HG03108 (cell line): Measurements from ENCODE around the gene C7.

Experiments
- ATAC-seq: cut with Tn5 transposase; IDR thresholded peaks from one replicate; pipeline ENCODE4 v1.9.1; 2021; ENCODE audit warnings: moderate library complexity; ENCODE audit not compliant: unreplicated experiment

C7 gene

DNA sequence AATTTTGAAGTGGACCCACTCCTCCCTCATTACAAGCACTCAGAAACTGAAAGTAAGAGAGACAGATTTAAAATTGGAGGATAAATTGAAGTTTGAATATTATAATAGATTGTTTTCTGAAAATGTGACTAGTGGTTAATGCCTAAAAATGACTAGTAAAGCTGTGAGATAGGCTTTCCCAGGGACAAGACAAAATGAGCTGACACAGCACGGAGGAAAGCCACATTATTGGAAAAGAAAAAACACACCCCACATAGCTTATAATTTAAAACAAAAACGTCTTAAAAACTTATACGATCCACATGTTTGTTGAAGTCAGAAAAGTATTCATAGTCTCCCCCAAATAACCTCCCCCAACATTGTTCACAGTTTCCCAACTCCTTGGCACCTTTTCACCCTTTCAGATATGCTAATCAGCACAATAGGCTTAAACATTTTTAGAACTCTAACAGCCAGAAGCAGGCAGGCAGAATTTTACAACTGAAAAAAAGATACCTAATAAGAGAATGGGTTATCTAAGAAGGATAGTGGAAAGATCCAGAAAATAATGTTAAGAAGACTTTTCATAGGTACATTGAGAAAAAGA, 6.1 kb downstream of the C7 start:
- no peak for ATAC-seq

DNA sequence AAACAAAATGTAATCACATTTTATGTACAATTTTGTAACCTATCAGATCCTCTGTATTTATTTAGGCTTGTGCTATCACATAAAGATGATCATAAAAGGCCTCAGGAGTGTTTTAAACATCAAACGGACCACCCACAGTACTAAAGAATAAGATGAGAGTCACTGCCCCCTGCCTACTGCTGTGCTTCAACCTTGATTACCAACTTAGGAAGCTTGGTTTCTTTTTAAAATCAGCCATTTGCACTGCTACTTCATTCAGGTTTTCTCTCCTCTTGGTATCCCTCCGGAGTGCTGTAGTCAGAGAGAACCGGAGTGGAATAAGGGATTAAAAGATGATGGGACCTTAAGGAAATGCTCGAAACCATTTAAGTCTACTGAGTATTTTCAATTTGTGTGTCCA, 6.9 kb downstream of the C7 start:
- ATAC-seq, result no peak

DNA sequence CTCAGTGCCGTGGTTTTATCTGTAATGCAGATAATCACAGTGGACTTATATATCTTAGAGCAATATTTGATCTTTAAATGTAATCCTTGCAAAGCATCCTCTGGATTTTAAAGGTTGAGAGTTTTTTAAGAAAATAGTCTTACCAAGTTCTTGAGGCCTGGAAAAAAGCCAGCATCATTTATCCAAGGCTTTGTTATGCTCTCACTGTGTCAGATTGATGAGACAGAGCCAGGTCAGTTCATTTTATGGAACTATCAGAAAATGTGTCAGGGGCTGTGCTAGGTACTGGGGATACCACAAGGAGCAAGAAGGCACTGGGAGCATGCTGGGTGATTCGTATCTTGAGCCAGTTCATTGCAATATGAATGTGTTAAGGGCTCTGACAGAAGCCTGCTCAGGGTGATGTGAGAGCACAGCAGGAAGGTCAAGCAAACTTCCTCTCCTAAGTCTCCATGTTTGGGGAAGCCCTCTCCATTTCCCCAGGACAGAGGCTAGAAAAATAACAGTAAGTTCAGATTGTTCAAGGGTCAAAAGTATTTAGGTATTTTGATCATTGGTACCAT, 19.7 kb downstream of the C7 start:
- ATAC-seq, result no peak

DNA sequence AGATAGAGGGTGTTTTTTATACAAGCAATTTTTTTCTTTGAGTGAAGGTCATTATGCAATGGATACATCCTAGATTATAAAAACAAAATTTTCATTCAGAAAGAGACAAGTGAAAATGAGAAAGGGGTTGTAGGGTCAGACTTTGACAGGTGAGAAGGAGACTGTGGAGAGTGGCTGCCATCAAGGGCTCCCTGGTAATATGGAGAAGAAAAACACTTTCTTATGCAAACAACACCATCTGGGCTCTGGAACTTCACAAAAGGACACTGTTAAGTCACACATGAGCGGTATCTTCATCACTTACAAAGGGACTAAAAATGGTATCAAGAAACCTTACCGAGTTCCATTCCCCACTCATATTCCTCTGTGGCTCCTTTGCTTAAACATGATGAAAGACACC, 23.5 kb downstream of the C7 start:
- no peak for ATAC-seq

DNA sequence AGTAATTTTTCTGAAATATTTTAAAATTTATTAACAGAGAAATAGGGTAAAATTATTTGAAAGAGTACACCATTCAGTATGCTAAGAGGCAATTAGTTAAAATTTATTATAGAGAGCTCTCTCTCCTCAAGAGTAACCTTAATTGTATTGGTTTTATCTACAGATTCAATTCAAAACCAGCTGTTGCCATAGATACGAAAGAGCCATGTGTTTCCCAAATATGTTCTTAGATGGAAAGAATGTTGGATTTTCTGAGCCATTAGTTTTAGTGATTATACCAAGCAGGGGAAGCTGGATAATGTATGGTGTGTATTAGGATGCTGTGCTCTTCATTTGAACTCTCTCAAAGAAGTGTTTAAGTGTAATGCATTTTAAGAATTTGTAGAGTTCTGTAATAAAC, 27.8 kb downstream of the C7 start:
- no peak for ATAC-seq

DNA sequence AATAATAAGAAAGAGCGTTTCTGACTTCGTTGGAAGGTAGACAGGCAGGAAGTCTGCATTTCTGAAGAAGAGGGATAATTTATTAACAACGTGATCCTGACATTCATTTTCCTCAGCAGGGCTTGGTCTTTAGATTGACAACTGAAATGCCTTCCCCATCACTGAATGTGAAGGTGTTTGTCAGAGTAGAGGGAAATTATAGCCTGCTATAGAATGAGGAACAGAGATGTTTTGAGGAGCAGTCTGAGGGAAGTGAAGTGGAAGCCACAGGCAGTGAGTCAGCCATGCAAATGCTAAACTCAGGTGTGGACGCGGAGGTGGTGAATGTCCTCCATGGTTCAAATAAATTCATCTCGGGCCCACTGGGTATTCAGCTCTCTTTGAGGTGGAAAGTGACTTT, 30.5 kb downstream of the C7 start:
- ATAC-seq, result no peak

DNA sequence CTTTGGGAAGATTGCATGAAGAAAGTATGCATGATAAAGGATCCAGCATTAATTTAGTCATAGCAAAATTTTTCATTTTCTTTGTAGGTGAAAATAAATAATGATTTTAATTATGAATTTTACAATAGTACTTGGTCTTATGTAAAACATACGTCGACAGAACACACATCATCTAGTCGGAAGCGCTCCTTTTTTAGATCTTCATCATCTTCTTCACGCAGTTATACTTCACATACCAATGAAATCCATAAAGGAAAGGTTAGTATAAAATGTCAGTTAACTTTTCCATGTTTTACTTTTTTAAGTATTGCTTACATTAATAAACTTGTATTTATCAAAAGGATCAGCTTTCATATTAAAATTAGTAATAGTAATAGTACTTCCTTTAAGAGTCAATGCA, 35.8 kb downstream of the C7 start:
- no peak for ATAC-seq

DNA sequence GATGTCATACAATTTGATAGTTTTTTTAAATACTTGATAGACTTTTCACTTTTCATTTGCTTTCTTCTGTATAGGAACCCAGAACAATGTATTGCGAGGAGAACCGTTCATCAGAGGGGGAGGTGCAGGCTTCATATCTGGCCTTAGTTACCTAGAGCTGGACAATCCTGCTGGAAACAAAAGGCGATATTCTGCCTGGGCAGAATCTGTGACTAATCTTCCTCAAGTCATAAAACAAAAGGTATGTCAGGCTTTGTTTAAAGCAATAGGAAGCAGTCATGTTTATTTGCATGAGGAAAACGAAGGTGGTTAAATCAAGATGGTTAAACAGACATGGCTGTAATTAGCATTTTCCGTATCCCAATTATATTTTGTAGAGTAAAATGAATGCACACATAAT, 46.0 kb downstream of the C7 start:
- no peak for ATAC-seq

DNA sequence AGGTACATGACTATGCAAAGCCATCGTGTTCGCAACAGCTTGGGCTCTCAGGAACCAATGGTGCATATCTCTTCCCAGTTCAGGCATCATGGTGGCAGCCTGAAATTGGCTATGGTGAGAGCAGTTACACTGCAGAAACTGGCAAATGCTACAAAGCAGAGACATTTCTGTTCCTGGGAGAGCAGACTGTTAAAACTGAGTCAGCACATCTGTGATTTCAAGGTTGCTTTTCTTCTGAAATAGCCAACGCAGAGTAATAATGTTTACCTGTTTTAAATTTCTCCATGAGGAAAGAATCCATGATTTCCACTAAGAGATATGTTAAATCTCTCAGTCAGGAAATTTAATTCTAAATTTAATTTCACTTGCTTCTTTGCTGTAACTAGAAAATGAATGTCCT, 47.8 kb downstream of the C7 start:
- ATAC-seq, result no peak

DNA sequence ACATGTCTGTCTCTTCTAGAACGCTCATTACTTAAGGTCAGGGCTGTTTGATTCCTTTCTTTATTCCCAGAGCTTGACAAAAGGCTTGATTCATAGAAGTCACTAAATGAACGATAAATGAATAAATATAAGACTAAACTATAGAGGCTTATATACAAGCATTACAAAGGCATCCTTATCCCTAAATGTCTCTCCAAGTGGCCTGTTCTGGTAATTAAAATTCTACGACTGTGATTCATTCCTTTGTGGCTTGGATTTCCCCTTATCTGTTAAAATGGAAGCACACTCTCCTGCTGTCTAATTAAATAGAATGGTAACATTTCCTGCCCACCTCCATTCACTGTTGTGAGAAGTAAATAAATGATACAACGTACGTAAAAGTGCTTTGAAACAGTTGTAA, 49.5 kb downstream of the C7 start:
- no peak for ATAC-seq

DNA sequence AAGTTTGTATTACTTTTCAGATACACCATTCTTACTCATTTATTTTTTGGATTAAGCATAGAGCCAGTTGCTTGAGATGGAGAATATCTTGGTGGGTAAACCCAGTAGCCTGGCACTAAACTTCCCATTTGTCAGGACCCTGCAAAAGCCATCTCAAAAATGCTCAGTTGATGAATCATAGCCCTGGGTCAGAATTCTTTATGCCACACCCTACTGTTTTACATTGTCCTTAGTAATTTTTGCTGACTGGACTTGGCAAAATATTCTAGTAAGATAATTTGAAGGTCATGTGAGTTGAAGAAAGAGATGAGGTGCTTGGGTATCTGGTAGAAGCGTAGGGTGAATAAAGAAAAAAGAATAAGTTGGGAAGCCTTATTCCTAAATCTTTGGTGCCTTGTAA, 50.7 kb downstream of the C7 start:
- no peak for ATAC-seq

DNA sequence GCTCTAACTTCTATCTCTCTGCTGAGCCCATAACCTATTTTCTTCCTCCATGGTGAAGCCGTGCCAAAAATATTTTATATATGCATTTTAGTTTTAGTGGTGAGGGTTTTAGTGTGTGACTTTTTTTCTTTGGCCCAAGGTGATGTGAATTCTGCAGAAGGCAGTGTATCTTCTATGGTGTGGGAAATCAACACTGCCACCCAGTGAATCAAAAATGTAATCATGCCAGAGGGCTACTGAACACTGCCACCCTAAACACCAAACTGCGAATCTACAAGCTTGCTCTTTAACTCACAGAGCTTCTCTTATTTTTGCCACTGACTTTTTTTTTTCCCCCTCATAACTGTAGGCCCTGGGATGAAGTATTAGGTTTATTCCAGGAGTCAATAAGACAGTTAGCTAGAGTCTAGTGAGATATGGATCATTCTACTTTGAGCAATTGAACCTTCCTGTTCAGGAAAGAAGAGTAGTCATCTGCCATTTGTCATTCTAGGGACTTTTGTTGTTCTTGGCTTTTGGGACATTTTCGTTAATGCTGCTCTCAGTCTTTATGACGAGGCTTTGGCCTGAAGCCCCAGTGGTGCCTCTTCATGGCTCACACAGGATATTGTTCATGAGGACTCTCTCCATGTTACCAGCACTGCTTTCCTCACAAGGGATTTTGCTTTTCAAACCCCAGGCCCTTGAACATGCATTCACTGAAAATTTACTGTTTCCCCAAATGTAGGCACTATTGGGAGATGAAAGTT, 53.1 kb downstream of the C7 start:
- ATAC-seq, result no peak

DNA sequence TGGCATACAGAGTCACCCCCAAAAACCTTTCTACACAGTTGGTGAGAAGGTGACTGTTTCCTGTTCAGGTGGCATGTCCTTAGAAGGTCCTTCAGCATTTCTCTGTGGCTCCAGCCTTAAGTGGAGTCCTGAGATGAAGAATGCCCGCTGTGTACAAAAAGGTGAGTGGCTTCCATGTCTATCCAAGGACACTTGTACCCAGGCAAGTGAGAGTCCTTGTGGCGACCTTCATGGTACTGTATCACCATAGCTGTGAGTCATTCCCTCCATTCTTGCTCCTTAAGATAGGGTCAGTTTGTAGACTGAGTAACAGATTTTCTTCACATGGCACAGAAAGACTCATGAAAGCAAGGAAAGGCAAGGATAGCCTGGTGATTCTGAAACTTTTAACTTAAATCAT, 63.1 kb downstream of the C7 start:
- no peak for ATAC-seq

DNA sequence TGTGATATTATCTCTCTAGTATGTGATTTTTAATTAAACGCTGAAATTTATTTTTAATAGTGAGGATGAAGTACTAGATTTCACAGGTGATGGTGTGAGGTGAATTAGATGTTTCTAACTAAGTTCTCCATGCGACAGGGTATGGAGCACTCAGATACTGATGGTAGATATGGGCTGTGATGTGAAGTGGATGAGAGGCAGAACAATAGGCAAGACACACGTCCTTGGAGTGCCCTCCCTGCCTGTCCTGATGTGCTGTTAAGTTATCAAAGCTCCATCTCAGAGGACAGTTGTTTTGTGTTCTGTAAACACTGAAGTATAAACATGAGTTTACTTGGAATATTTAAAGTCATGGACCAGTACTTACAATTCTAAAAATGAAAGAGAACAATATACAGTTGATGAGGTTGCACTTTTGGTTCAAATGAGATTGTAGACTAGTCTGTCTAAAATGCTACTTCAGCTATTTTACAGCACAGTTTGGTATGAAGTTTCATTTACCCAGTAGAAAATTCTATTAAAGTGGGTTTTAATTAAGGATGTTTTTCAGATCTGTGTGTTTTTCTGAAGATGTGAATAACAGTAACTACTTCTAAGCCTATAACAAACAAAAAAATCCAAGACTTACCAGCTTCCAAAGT, 64.2 kb downstream of the C7 start:
- no peak for ATAC-seq

DNA sequence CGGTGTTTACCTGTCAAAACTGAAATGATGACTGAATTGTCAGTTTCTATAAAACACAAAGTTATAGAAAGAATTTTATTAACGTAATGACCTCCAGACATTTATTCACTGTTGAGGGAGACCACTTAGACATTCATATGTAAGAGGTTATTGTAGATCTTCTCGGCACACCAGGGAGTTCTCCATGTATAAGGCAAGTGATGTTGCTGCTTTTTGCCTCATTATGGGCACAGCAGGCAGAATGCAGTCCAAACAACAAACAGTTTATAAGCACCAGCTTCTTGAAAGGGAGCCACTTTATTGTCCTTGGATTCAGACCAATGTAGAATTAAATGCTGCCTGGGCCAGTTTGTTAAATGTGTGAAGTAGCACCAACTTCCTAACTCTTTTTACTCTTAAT, 66.7 kb downstream of the C7 start:
- ATAC-seq, result no peak

DNA sequence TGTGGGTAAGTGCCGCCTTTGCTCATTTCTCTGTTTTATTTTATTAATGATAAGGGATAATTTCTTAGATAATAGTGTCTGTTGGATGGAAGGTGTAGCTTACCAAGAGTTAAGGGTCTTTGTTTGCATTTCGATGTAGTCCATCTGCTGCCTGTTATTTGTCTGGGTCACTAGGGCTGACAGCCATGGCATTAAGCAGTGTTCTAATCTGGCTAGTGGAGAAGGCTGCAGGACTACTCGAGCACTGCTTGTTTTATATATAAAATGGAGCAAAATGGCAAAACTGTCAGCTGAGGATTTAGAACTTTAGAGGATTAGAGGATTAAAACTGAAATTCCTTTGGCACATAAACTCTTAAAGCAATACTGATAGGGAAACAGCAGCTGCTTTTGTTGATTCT, 67.5 kb downstream of the C7 start:
- ATAC-seq, result no peak

DNA sequence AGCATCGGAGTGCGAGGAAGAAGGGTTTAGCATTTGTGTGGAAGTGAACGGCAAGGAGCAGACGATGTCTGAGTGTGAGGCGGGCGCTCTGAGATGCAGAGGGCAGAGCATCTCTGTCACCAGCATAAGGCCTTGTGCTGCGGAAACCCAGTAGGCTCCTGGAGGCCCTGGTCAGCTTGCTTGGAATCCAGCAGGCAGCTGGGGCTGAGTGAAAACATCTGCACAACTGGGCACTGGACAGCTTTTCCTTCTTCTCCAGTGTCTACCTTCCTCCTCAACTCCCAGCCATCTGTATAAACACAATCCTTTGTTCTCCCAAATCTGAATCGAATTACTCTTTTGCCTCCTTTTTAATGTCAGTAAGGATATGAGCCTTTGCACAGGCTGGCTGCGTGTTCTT, 72.1 kb downstream of the C7 start:
- no peak for ATAC-seq

DNA sequence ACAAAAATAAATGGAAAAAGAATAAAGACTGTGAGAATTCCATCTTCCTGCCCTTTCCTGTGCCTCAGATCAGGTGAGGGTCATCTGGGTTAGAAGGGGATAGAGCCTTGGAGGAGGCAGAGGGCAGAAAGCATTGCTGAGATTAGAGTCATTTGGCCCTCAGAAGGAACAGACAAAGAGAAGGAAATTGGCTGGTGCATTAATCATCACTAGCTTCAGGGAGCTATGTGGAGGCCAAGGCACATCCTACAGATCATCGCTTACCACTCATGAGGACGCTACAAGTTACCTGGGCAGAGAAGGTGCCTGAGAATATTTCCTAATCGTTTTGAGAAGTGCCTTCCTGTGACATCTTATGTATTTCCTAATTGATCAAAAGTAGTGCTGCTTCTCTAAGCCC, 74.5 kb downstream of the C7 start:
- ATAC-seq, result no peak

DNA sequence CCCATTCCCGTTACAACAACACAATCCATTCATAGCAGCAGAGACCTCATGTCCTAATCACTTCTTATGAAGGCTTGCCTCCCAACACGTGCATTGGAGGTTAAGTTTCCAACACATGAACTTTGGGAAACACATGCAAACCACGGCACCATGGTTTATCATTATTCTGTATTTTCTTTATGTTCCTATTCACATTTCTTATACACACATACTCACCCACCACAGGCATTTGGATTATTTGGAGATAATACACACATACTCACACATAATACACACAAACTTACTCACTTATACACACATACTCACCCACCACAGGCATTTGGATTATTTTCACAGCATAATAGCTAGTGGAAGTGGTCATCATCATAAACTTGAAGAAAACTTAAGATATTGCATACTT, 75.6 kb downstream of the C7 start:
- no peak for ATAC-seq

DNA sequence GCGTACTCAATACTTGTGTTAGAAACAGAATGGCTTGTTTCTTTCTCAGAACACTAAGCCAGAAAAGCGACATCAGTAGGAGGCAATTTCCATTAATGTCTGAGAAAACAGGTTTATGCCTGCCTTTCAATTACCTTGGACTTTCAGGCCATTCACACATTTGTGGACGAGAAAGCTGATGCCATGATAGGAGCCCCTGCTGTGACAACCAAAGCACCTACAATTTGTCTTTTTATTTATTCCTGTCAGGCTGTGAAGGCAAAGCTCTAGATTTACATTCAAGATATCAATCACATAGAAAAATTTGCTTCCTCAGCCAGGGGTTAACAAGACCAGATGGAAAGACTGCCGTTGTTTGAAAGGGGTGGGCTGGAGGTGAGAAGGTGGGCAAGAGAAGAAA, 76.2 kb downstream of the C7 start:
- ATAC-seq, result no peak

DNA sequence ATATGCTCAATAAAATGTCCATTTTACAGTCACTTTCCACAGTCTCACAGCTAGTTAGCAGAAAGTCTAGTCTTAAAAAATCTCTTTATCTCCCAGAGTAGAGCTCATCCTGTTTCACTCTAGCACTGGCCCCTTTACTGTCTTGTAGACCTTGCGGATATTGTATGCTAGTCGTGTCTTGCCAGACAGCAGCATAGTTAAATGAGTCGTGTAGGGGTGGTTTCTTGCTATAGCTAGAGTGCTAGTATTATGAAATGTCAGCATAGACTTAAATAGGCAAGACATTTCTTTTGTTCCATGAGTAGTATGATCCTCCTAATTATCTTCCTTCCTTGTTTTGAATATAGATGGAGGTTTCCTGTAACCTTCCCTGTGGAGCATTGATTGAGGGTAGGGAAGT, 77.4 kb downstream of the C7 start:
- ATAC-seq, result no peak

DNA sequence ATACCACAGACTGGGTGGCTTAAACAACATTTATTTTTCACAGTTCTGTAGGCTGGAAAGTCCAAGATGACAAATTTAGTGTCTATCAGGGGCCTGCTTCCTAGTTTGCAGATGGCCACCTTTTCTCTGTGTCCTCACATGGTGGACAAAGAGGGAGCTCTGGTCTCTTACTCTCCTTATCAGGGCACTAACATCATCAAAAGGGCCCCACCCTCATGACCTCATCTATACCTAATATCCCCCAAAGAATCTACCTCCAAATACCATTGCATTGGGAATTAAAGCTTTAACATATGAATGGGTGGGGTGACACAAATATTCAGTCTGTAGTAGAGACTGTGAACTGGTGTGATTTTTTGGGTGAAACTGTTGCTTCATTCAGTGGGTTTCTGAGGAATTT, 78.1 kb downstream of the C7 start:
- ATAC-seq, result no peak
